Stomach smooth muscle (tissue), 2 donors: Measurements from ENCODE around the gene TMEM135.

Experiments
- H3K27ac ChIP-seq: one replicate; pipeline ENCODE4 v1.7.0; 2013; ENCODE audit warnings: mild to moderate bottlenecking, low read length, inconsistent platforms
- H3K27me3 ChIP-seq, 2 donors: one replicate each; pipeline ENCODE4 v1.7.0; 2013; ENCODE audit warnings: low read length in 2 of 2; ENCODE audit not compliant: insufficient read depth in 2 of 2, control insufficient read depth in 1 of 2
- H3K36me3 ChIP-seq, 2 donors: one replicate each; pipeline ENCODE4 v1.7.0; 2013; ENCODE audit warnings: low read length in 2 of 2; ENCODE audit not compliant: control insufficient read depth in 2 of 2, insufficient read depth in 2 of 2
- H3K4me1 ChIP-seq: one replicate; pipeline ENCODE4 v1.7.0; 2013; ENCODE audit warnings: low read length; ENCODE audit not compliant: control insufficient read depth, insufficient read depth
- H3K4me3 ChIP-seq, 2 donors: one replicate each; pipeline ENCODE4 v1.7.0; 2013; ENCODE audit warnings: low read length in 2 of 2
- H3K9ac ChIP-seq, 2 donors: one replicate each; pipeline ENCODE4 v1.7.0; 2013; ENCODE audit warnings: low read length in 2 of 2, mild to moderate bottlenecking in 1 of 2
- H3K9me3 ChIP-seq, 2 donors: one replicate each; pipeline ENCODE4 v1.7.0; 2013; ENCODE audit warnings: low read length in 2 of 2; ENCODE audit not compliant: control insufficient read depth in 2 of 2
- donor health status: healthy.
- donor health status: Pancreatic carcinoma.

The TMEM135 gene

GRCh38 chr11:87347854-87348253 lies 310.1 kb downstream of the TMEM135 start:
- Histone ChIP-seq H3K4me1 (peaks cover 4% of the 10 kb centered on the region), H3K9me3 (no peaks in the 10 kb centered on the region), H3K36me3 (no peaks in the 10 kb centered on the region), H3K9ac (no peak overlapping the region), H3K27me3 (no peaks in the 10 kb centered on the region), H3K27ac (no peak overlapping the region), H3K4me3 (no peak overlapping the region)

GRCh38 chr11:87351676-87352075 lies 313.9 kb downstream of the TMEM135 start:
- H3K27me3 ChIP-seq, result no peaks in the 10 kb centered on the region
- no peak overlapping the region for H3K9ac ChIP-seq
- no peaks in the 10 kb centered on the region for H3K36me3 ChIP-seq
- H3K27ac ChIP-seq, result no peak overlapping the region
- no peak overlapping the region for H3K4me3 ChIP-seq
- H3K9me3 ChIP-seq, result no peaks in the 10 kb centered on the region
- H3K4me1 ChIP-seq, result peaks cover 20% of the 10 kb centered on the region

GRCh38 chr11:87352759-87353707 lies 315.3 kb downstream of the TMEM135 start:
- H3K27me3 ChIP-seq, result no peaks in the 10 kb centered on the region
- no peak overlapping the region for H3K9ac ChIP-seq
- no peak overlapping the region for H3K27ac ChIP-seq
- peaks cover 20% of the 10 kb centered on the region for H3K4me1 ChIP-seq
- H3K9me3 ChIP-seq, result no peaks in the 10 kb centered on the region
- peak overlapping the region in 1 of 2 donors; percentile 40 for H3K4me3 ChIP-seq
- H3K36me3 ChIP-seq, result no peaks in the 10 kb centered on the region

GRCh38 chr11:87353771-87354345 lies 316.1 kb downstream of the TMEM135 start:
- Histone ChIP-seq H3K4me3 (no peak overlapping the region), H3K36me3 (no peaks in the 10 kb centered on the region), H3K27me3 (no peaks in the 10 kb centered on the region), H3K27ac (no peak overlapping the region), H3K4me1 (peaks cover 20% of the 10 kb centered on the region), H3K9ac (no peak overlapping the region), H3K9me3 (no peaks in the 10 kb centered on the region)

- no peak overlapping the region for H3K9ac ChIP-seq
- no peak overlapping the region for H3K4me3 ChIP-seq
- H3K36me3 ChIP-seq, result no peaks in the 10 kb centered on the region
- no peaks in the 10 kb centered on the region for H3K27me3 ChIP-seq
- no peak overlapping the region for H3K27ac ChIP-seq
- H3K9me3 ChIP-seq, result no peaks in the 10 kb centered on the region
- H3K4me1 ChIP-seq, result peaks cover 20% of the 10 kb centered on the region
These were observed 317.9 kb downstream of the TMEM135 start for GRCh38 chr11:87355596-87355995.

GRCh38 chr11:87356428-87356827 lies 318.7 kb downstream of the TMEM135 start:
- Histone ChIP-seq H3K4me1 (peaks cover 20% of the 10 kb centered on the region), H3K9ac (no peak overlapping the region), H3K9me3 (no peaks in the 10 kb centered on the region), H3K27ac (no peak overlapping the region), H3K4me3 (no peak overlapping the region), H3K36me3 (no peaks in the 10 kb centered on the region), H3K27me3 (no peaks in the 10 kb centered on the region)

GRCh38 chr11:87358461-87358860 lies 320.7 kb downstream of the TMEM135 start:
- H3K36me3 ChIP-seq, result no peaks in the 10 kb centered on the region
- H3K9ac ChIP-seq, result no peak overlapping the region
- no peak overlapping the region for H3K27ac ChIP-seq
- no peaks in the 10 kb centered on the region for H3K27me3 ChIP-seq
- no peaks in the 10 kb centered on the region for H3K9me3 ChIP-seq
- H3K4me1 ChIP-seq, result peaks cover 10% of the 10 kb centered on the region
- H3K4me3 ChIP-seq, result no peak overlapping the region

- no peak overlapping the region for H3K9ac ChIP-seq
- no peak overlapping the region for H3K27ac ChIP-seq
- H3K9me3 ChIP-seq, result no peaks in the 10 kb centered on the region
- peaks cover 9% of the 10 kb centered on the region for H3K4me1 ChIP-seq
- no peaks in the 10 kb centered on the region for H3K27me3 ChIP-seq
- H3K4me3 ChIP-seq, result no peak overlapping the region
- no peaks in the 10 kb centered on the region for H3K36me3 ChIP-seq
These were observed 321.7 kb downstream of the TMEM135 start for GRCh38 chr11:87359401-87359800.

GRCh38 chr11:87361891-87362290 lies 324.2 kb downstream of the TMEM135 start:
- no peaks in the 10 kb centered on the region for H3K36me3 ChIP-seq
- H3K9me3 ChIP-seq, result no peaks in the 10 kb centered on the region
- no peaks in the 10 kb centered on the region for H3K27me3 ChIP-seq
- H3K4me3 ChIP-seq, result no peak overlapping the region
- H3K4me1 ChIP-seq, result no peaks in the 10 kb centered on the region
- H3K27ac ChIP-seq, result no peak overlapping the region
- H3K9ac ChIP-seq, result no peak overlapping the region

- no peaks in the 10 kb centered on the region for H3K9me3 ChIP-seq
- H3K4me3 ChIP-seq, result no peak overlapping the region
- no peak overlapping the region for H3K9ac ChIP-seq
- H3K27ac ChIP-seq, result no peak overlapping the region
- H3K27me3 ChIP-seq, result no peaks in the 10 kb centered on the region
- H3K4me1 ChIP-seq, result no peaks in the 10 kb centered on the region
- H3K36me3 ChIP-seq, result no peaks in the 10 kb centered on the region
These were observed 328.6 kb downstream of the TMEM135 start for GRCh38 chr11:87366346-87366745.
